ENCODE data around the gene DOCK6. TPM values are rescaled to one million over a fixed set of nuclear protein-coding genes. Genes with fewer than 3 reads are reported as not detected.

DOCK6 gene
- total RNA-seq, 1 experiment from 2014 or later = 88.8 TPM

DNA sequence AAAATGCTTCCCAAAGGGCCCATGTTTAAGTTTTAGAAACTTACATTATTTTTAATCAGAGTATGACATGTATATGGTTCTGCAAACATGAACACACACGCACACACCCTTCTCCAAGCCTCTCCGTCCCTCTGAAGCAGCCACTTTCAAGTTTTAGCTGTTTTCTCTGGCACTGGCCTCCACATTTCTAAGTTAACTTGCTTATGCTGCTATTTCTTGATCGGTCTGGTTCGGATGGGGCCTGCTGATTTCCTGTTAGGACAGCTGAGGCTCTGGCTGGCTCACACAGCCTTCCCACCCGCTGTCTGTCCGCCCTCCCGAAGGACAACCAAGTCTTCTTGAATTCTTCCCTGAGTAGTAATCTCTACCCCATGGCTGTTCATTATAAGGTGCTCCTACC is 111.1 kb downstream of the DOCK6 start:
- H3K4me3 Mint-ChIP-seq = no peak overlapping the region
- peaks cover 7% of the 10 kb centered on the region for H3K4me1 Mint-ChIP-seq
- H3K9me3 Mint-ChIP-seq = 0 out of 2 replicates have a peak, but pooled peaks cover under 1% of the 10 kb centered on the region
- ChIA-PET POLR2A (no interaction called here), CTCF (no interaction called here)
- peak overlapping the region; percentile 36; the same call in 1 of the 2 replicates for H3K27ac Mint-ChIP-seq
- peaks cover 44% of the 10 kb centered on the region for H3K36me3 Mint-ChIP-seq
- no peaks in the 10 kb centered on the region for H3K27me3 Mint-ChIP-seq (ENCODE audit: low read depth)
- ATAC-seq = no peak
- no peak for TF ChIP-seq TCF7 (CRISPR knock-in tag; IDR thresholded peaks at IDR 0.05; ENCODE audit: low read depth)
- no peak for TF ChIP-seq OVOL2 (CRISPR knock-in tag; IDR thresholded peaks at IDR 0.05; ENCODE audit: borderline replicate concordance)
- TF ChIP-seq, protein P1, sequence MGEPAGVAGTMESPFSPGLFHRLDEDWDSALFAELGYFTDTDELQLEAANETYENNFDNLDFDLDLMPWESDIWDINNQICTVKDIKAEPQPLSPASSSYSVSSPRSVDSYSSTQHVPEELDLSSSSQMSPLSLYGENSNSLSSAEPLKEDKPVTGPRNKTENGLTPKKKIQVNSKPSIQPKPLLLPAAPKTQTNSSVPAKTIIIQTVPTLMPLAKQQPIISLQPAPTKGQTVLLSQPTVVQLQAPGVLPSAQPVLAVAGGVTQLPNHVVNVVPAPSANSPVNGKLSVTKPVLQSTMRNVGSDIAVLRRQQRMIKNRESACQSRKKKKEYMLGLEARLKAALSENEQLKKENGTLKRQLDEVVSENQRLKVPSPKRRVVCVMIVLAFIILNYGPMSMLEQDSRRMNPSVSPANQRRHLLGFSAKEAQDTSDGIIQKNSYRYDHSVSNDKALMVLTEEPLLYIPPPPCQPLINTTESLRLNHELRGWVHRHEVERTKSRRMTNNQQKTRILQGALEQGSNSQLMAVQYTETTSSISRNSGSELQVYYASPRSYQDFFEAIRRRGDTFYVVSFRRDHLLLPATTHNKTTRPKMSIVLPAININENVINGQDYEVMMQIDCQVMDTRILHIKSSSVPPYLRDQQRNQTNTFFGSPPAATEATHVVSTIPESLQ (CRISPR knock-in tag; IDR thresholded peaks at IDR 0.05) = no peak
- TF ChIP-seq ZNF138 (CRISPR knock-in tag; conservative IDR thresholded peaks at IDR 0.05) = no peak
- no peak for TF ChIP-seq ZNF396 (CRISPR knock-in tag; IDR thresholded peaks at IDR 0.05; ENCODE audit: borderline replicate concordance)
- no peak for TF ChIP-seq MYBL2 (CRISPR knock-in tag; IDR thresholded peaks at IDR 0.05)
- TF ChIP-seq, protein P2, sequence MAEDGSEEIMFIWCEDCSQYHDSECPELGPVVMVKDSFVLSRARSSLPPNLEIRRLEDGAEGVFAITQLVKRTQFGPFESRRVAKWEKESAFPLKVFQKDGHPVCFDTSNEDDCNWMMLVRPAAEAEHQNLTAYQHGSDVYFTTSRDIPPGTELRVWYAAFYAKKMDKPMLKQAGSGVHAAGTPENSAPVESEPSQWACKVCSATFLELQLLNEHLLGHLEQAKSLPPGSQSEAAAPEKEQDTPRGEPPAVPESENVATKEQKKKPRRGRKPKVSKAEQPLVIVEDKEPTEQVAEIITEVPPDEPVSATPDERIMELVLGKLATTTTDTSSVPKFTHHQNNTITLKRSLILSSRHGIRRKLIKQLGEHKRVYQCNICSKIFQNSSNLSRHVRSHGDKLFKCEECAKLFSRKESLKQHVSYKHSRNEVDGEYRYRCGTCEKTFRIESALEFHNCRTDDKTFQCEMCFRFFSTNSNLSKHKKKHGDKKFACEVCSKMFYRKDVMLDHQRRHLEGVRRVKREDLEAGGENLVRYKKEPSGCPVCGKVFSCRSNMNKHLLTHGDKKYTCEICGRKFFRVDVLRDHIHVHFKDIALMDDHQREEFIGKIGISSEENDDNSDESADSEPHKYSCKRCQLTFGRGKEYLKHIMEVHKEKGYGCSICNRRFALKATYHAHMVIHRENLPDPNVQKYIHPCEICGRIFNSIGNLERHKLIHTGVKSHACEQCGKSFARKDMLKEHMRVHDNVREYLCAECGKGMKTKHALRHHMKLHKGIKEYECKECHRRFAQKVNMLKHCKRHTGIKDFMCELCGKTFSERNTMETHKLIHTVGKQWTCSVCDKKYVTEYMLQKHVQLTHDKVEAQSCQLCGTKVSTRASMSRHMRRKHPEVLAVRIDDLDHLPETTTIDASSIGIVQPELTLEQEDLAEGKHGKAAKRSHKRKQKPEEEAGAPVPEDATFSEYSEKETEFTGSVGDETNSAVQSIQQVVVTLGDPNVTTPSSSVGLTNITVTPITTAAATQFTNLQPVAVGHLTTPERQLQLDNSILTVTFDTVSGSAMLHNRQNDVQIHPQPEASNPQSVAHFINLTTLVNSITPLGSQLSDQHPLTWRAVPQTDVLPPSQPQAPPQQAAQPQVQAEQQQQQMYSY (CRISPR knock-in tag; IDR thresholded peaks at IDR 0.05) = no peak
- TF ChIP-seq, protein P3, sequence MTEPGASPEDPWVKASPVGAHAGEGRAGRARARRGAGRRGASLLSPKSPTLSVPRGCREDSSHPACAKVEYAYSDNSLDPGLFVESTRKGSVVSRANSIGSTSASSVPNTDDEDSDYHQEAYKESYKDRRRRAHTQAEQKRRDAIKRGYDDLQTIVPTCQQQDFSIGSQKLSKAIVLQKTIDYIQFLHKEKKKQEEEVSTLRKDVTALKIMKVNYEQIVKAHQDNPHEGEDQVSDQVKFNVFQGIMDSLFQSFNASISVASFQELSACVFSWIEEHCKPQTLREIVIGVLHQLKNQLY (CRISPR knock-in tag; IDR thresholded peaks at IDR 0.05) = no peak
- DNase-seq (ENCODE audit: low spot score) = no peak

Other genes with a start within 250 kb of the DOCK6 start
- 93.5 to 98.9 TPM (median 97.8 TPM) in 3 replicates for gene LDLR, start 173.1 kb downstream of the DOCK6 start, total RNA-seq (2021)
- 52.0 to 62.2 TPM (median 58.3 TPM) in 3 replicates for gene SPC24, start 106.7 kb downstream of the DOCK6 start, total RNA-seq (2021)
- gene KANK2, start 65.0 kb downstream of the DOCK6 start, total RNA-seq (2021) = 31.8 to 35.1 TPM (median 33.2 TPM) in 3 replicates
- 0.30 TPM in 1 of 3 replicates, not detected in the others for gene ANGPTL8, start 22.9 kb downstream of the DOCK6 start, total RNA-seq (2021)
- 0.30 TPM in 1 of 3 replicates, not detected in the others for gene TSPAN16, start 33.6 kb upstream of the DOCK6 start, total RNA-seq (2021)
- gene RAB3D, start 77.1 kb upstream of the DOCK6 start, total RNA-seq (2021) = 18.9 to 27.8 TPM (median 27.0 TPM) in 3 replicates
- gene TMEM205, start 83.7 kb upstream of the DOCK6 start, total RNA-seq (2021) = 69.9 to 78.3 TPM (median 76.0 TPM) in 3 replicates
- gene CCDC159, start 84.0 kb upstream of the DOCK6 start, total RNA-seq (2021) = 5.5 to 8.5 TPM (median 6.8 TPM) in 3 replicates
- 7.5 to 9.6 TPM (median 8.4 TPM) in 3 replicates for gene PLPPR2, start 92.9 kb upstream of the DOCK6 start, total RNA-seq (2021)
- 2.4 to 3.9 TPM (median 3.0 TPM) in 3 replicates for gene SWSAP1, start 112.1 kb upstream of the DOCK6 start, total RNA-seq (2021)
- 16.8 to 20.9 TPM (median 20.4 TPM) in 3 replicates for gene EPOR, start 121.8 kb upstream of the DOCK6 start, total RNA-seq (2021)
- 69.0 to 88.3 TPM (median 86.0 TPM) in 3 replicates for gene RGL3, start 156.8 kb upstream of the DOCK6 start, total RNA-seq (2021)
- 4.1 to 5.8 TPM (median 4.8 TPM) in 3 replicates for gene ODAD3, start 172.6 kb upstream of the DOCK6 start, total RNA-seq (2021)
- 396 to 405 TPM (median 402 TPM) in 3 replicates for gene PRKCSH, start 173.1 kb upstream of the DOCK6 start, total RNA-seq (2021)
- 1.4 to 3.0 TPM (median 1.6 TPM) in 3 replicates for gene ELAVL3, start 218.5 kb upstream of the DOCK6 start, total RNA-seq (2021)
- 10.3 to 13.4 TPM (median 11.5 TPM) in 3 replicates for gene ZNF653, start 243.3 kb upstream of the DOCK6 start, total RNA-seq (2021)

All from WTC11 (cell line).